SK-N-MC (cell line): ENCODE measurements around the gene SMARCA4.

Experiments used
- EZH2 ChIP-seq: fragments of 200-600 bp; sonication (generic); IDR thresholded peaks from one replicate; pipeline ENCODE4 v1.6.1; 2017; ENCODE audit warnings: antibody characterized with exemption
- POLR2AphosphoS5 ChIP-seq: IDR thresholded peaks from 2 replicates; pipeline ENCODE4 v1.6.1; 2012; ENCODE audit warnings: mild to moderate bottlenecking, low read depth, low read length, borderline replicate concordance

GRCh38 chr19:11044431-11044830 is 83.6 kb downstream of the SMARCA4 start:
- TF ChIP-seq EZH2 (no peak), POLR2AphosphoS5 (no peak)
